Activated CD4-positive, CD25-positive, alpha-beta regulatory T cell treated with anti-CD3 and anti-CD28 coated beads, Interleukin-2, amount 50 U/mL, for 24 hours (primary cell): Measurements from ENCODE around the gene HOXA2.

Source experiments
- ATAC-seq, 2 donors: fragments of 150-1000 bp; cut with Tn5 transposase; one replicate each; pipeline ENCODE4 v1.10.0; 2021; ENCODE audit warnings: mild to moderate bottlenecking in 1 of 2, moderate library complexity in 1 of 2

HOXA2 gene

DNA sequence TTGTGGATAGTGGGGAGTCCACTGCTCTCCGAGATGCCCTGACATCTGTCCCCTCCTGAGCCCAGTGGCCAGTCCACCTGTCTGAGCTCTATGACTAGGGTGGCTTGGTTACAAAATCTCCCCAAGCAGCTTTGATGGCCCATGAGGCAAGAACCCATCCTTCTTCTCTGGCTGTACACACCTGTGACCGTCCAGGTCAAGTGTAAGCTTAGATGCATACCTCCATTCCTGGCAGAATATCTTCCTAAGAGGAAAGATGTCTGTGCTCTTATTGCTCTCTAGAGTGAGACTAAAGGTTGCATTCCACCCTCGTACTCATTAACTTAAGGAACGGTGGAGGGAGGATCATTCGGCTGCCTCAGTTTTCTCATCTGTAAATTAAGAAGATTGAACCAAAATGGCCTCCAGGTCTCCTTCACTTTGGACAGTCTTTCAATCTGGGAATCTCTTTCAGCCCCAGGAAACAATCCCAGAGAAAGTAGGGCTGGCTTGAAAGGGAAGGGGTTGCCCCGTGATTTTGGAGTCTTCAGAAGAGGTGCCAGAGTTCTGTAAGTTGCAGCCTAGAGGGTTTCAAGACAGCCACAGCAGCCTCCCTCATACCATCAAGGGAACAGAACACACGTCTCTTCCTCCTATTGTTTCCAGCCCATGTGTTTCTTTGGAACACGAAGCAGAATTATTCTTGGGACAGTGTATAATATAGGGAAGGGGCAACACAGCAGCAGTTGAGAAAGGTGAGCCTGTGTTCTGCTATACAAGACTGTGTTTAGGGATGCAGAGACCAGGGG is 22.6 kb upstream of the HOXA2 start:
- ATAC-seq, result no peak

DNA sequence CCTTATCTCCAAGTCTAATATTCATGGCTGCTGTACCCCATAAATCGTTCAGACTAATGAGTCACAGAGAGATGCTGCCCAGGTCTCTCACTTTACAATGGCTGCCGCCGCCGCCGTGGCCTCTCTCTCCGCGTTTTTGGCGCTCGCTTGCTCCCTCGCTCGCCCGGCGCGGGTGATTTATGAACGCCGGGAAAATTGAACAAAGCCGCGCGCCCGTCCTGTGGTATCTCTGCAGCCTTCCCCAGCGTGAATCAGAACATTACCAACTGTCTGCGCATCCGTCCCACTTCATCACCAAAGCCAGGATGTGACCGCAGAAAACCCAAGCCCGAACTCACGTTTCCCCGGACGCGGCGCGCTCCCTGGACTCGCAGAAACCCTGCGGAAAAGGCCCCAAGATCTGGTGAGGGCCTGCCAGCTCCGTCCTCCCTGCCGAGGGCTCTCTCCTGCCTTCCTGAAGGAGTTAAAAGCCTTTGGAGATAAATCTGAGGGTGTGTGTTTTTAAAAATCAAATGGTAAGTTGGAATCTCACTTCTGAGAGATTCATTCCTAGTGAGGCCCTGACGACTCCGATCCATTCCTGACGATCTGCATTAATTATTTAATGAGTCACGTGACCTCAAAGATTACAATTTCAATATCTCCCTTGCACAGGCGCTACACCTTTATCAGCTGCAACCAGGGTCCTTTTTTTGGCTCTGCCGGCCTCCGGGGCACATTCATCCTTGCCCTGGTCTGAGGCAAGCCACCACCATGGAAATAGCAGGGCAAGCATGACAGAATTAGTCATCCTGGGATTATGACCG is 21.8 kb upstream of the HOXA2 start:
- ATAC-seq, result no peak

DNA sequence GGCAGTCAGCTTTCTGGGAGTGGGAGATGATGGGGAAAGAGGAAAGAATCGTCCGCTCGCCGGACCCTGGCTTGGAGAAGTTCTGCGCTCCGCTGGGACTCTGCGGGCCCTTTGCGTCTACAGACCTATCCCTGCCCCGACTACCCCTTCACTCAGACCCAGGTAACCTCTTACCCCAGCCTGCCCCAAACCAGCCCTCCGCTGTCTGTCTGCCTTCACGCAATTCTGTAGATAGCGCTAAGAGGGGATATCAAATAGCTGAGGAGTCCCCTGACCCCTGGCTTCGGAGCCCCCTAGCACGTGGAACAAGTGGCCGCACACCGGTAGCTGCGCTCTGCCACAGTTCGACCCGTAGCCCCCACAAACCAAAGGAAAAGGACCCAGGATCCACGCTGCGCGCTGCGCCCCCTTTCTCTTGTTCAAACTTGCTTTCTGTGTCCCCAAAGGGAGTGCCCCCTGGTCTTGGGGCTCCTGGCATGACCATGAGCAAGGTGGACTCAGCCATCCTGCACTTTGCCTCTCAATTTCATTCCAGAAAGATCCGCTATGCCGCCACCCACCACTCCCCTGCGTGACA is 21.1 kb upstream of the HOXA2 start:
- ATAC-seq, result no peak

DNA sequence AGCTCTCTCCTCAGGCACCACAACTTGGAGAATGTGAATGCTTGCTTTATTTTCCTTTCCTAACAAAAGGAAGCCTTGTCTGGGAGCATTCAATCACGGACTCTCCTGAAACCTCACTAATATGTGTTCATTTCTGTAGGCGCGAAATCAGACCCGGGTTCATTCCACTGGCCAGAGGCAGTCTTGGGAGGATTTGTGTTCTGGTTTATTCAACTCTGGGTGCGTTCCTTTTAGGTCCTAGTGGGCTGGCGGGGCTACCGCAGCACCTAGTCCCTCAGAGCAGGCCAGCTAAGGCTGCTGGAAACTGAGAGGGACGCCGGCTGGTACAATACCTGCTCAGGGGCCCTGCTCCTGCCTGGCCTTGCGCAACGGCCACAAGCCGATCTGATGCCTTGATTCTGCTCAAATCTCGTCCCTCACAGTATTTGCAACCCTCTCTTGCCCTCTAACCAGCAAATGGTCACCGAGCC is 20.6 kb upstream of the HOXA2 start:
- ATAC-seq, result no peak

DNA sequence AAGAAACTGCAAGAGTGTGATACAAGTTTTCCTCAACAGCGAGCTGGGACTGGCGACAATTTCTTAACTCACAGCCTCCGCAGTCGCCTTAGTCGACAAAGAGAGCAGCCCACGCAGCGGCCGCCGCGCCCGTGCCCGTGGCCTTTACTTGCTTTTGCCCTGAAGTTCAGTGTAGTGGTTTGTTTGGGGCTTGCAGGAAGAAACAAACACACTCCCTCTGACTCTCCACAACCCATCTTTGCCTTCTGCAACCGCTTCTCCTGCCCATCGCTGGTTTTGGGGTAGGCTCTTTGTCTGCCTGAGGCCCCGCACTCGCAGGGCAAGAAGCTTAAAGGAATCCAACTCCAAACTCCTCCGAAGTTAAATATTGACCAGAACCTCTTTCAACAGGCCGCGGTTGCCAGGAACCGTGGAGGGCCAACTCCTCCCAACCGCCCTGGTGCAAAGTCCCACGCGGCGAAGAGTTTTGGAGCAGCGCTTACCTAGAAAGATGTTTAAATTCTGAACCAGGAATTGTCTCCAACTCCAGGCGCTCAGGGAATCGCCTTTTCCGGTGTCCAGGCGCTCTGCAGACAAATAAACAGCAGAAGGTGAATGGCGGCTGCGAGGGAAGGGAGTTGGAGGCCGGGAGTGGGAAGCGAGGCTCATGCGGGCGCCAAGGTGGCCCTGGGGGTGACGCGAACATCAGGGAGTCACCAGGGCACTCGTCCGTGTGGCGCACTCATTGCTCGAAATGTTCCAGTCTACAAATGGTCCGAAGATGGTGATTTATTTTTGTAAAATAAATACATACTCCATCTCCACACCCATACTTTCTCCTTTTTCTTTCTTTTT is 19.8 kb upstream of the HOXA2 start:
- ATAC-seq, result no peak

DNA sequence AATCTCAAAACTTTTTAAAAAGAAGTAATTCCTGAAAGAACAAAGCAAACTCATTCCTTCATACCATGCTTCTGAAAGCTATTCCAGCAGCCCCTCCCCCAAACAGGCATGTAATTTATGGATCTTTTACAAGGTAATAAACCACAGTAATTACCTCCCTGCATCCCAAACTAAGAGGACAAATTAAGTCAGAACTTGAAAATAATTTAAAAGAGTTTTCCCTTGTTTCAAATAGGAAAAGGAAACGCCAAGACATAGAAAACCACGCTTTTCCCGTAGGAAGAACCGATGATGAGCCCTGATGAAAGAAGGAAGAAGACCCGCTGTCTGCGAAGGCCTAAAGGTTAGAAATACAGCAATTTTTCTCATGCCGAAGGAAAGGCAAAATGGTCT is 19.2 kb upstream of the HOXA2 start:
- ATAC-seq, result no peak

DNA sequence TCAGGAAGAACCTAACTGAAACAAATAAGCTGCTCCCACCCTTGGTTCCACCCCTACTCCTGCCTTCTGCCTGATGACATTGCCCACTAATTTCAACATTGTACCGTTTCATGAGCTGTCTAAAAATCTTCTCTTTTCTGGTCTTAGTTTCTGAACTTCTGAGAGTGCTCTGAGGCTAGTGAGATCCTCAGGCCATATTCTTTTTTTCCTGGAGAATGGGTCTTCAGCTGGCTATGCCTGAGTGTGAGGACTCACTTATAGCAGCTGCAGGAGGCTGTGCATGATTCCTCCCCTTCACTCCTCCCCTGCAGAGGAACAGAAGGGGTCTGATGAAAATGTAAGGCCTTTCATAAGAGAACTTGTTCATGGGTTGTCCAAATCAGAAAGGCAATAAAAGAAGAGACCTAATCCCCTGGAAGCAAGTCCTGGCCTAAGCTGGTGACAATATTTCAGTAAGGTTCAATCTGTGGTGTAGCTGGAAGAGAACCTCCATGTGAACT is 17.0 kb upstream of the HOXA2 start:
- no peak for ATAC-seq

DNA sequence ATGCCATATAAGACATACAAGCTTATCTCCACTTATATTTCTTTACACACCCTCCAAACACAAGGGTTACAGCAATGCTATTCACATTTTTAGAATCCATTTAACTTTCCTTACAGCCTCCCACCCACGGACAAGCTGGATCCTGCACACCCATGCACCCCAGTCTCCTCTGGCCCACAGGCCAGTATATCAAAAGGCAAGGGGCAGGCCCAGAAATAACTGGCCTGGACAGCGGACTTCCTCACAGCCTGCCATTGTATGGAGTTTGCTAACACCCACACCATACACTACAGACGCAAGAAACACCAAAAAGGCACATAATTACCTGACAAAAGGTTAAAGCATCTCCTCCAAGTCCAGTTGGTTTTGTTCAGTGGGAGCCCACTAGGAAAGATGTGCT is 16.1 kb upstream of the HOXA2 start:
- ATAC-seq, result no peak

DNA sequence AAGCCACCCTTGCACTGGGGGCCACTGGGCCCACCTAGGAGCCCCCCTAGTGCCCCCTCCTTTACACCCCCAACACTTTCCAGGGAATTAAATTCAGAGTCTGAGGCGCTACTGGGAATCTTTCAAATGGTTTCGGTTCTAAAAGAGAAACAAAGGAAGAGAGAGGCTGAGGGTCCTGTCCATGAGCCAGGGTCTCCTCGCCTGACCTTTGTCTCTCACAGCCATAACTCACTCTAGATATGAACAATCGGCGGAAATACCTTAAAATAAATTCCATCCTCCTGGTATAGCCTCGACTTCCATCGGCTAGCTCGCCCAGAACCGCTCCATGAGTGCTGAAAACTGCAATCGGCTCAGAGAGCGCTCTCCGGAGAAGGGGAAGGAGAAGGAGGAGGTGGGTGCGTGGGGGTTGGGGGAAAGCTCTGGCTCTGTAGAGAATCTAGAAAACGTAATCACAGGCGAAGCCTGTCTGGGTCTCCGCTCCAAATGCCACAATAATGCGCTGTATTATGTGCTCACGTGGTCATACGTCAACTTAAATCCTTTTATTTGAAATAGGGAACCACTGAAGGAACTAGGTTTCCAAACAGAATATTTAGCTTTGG is 15.5 kb upstream of the HOXA2 start:
- no peak for ATAC-seq

DNA sequence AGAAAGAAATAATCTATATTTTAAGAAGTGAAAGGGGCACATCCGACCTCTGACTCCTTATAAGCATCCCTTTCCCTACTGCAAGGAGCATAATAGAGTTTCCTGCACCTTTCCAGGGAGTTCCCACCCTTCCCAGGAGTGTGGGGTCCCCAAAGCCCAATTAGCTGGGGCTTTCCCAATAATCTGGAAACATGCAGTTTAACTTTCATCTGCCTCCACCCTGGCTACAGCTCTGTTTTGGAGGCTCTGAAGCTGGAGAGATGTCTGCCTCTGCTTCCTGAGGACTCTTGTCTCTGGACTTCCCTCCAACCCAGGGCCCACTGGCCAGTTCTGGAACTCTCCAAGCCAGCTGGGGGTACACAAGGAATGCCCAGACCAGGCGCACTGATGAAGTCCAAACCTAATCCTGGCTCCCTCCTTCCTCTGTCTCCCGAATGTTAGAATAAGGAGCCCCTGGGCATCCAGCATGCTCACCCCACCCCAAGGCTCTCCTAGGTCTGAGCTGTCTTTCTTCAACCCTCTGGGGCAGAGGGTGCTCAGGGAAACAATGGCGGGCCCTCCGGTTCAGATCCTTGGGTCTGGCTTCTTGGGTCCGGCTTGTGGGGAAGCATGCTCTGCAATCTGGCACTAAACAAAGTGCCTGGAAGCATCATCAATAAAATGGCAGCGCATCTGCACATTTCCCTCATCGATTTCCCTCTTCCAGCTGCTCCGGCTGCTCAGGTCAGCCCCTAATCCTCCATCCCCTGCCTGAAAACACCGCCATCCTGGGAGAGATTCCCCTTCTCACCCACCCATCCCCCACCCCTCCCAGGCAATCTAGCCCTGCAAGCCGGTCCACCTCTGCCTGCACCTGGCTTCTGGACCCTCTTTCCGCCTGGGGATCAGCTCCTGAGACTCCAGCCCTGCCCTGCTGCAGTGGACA is 14.7 kb upstream of the HOXA2 start:
- no peak for ATAC-seq

DNA sequence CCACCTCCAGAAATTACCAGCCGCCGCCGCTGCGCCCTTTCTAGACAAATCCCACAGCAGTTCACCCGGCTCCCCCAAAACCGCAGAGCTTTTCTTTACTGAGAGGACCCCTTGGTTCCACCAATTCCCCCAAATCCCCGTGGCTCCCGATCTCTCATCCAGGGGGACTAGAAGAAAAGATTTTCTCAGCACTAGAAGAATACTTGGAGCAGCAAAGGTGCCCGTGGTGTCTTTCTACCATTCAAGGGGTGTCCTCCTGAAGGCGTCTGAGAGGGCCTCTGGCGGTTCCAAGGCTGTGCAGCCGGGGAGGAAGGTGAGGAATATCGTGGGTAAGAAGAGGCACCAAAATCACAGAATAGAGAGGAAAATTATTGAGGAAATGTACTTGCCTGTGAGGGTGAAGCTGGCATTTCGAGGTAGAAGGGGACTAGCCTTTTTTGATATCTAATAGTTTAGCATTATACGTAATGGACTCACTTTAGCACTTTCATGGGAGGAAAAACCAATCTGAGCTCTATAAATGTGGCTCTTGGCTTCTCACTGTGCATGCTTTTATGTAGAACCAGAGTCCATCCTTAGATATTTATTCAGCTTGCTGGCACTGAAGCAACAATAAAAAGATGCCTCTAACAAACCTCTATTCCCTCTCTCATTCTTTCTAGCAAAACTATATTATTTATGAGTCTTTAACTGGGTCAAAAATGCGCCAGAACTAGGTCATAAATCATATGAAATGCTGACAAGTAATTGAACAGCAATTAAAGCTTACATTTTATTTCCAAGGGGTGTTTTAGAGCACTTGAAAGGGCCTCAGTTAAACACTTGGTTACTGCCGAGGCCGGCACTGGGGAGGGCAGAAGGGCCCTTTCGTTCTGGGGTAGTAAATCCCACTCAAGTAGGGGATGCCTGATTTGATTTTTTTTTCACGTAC is 13.8 kb upstream of the HOXA2 start:
- ATAC-seq, result no peak

DNA sequence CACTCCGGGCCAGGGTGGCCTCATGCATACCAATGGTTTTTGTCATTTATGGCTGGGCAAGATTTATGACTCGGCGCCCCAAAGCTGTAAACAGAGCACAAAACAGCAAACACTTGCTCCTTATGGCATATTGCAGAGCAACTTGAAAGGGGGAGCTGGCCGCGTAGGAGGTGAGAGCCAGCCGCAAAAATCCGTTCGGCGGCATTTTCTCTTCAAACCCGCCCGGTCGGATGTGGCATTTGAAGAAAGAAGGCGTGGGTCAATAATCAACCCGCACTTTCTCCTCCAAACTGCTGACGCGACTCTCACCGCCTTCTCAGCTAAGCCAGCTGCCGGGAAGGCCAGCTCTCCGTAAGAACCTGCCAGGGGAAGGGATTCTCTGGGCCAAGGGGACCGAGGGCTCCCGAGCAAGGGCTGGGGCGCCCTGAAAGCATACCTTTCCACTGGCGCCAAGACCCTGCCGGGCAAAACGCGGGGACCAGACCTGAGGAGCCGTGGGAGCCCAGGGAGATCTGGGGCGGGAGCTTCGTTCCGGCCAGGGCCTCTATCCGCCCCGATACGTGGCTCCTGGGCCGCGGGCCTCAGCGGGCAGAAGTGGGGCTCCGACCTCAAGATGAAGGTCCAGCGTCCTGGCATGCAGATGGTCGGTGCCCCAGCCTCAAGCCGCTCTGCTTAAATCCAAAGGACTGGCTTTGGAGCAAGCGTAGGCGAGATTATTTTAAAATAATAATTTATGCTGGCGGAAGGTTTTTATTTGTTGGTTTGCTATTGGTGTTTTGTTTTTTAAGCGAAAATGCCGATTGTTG is 12.9 kb upstream of the HOXA2 start:
- no peak for ATAC-seq

DNA sequence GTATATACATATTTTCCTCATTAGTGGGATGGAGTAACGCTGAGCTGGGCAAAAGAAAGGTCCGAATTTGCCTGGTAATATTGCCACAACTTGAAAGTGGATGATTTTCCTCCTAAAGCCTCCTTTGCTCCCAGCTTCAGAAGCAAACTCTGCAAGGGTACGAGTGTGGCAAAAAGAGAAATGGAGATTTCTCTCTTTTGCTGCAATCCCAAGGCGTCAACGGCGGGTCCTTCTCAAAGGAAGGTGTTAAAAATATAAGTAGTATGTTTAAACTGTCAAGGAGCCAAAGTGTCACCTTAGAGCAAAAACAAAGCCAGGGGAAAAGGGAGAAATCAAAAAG is 12.4 kb upstream of the HOXA2 start:
- ATAC-seq, result no peak

DNA sequence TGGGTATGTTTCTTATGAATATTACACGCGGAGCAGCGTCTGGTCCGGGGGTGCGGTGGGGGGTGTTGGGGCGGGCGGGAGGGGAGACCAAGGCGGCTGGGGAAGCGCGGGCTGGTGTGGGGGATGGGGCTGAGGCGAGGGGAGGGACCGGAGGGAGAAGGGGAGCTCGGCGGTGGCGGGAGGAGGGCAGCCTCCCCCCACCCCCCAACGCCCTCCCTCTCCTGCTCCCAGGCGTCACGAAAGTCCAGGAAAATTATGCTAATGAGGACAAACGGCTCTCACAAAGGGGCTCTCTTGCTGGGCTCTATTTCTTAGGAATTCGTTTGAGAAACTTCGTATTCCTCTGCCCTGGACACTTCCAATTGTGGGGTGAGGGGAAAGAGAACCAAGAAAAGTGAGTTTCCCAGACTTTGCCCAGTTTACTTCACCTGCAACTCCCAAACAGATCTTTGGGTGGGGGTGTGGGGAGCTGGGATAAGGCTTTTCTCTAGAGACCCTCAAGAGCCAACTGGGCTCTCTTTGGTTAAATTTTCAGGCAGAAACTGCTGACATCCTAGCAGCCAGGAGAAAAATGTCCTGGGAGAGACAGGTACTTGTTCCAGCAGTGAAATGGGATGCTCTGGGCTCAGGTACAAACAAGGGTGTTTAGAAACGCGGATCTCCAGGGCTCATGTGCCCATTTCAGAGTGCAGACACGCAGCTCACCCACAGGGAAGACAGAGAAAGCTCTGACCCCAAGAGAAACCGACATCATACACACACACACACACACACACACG is 11.7 kb upstream of the HOXA2 start:
- no peak for ATAC-seq

DNA sequence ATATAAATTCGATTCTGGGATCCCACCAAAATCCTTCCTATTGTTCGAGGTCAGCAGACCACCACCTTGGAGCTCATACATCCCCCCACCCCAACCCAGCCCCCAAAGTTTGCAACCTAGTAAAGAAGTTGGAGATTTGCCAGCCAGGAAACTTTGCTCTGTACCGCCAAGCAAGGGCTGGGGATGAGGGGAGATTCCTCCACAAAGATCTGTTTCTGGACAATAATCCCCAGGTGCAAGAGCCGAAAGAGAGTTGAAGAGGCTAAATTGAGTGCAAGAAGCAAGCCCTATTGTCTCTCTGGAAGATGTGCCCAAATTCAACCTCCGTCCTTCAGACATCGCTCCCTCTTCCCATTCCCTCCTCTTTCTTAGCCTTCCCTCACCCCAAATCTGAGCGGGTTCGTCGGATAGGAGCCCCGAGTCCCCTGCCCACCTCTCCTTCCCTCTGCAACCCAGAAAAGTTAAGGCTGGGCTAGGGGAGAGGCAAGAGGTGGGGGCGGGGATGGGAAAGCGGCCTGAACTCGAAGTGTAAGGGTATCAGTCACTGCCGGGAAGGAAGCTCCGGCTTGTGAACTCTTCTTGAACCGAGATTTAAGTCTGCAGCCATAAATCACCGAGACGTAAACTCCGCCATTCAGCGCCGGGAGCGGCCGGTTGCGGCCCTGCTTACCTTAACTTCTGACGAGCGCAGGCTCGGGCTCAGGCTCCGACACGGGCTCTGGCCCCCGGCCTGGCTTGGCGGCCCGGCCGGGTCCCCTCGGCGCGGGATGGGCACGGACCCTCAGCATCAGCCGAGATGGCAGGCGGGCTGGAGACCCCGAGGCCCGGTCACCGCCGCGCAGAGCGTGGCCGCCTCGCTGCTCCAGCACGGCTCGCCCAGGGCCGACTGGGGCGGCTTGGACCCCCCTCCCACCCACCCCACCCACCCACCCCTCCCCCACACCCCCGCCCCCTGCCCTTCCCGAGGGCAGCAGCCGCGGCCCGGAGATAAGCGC is 10.8 kb upstream of the HOXA2 start:
- ATAC-seq, result no peak

DNA sequence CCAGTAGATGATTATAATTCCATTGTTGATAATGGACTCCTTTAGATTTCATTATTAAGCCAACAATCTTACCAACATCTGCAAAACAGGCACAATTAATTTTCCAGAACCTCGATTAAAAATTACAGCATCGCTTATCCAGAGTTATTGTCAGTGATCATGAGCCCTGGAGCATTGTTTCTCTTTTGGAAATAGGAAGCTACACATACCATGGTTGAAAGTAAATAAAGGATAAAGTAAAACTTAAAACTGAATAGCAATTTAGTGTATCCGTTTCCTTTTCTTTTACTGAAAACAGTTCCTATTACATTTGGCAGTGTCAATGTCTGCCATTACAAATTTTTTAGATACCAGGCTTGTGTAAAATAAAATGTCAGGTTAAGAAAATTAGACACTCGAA is 9.9 kb upstream of the HOXA2 start:
- no peak for ATAC-seq

DNA sequence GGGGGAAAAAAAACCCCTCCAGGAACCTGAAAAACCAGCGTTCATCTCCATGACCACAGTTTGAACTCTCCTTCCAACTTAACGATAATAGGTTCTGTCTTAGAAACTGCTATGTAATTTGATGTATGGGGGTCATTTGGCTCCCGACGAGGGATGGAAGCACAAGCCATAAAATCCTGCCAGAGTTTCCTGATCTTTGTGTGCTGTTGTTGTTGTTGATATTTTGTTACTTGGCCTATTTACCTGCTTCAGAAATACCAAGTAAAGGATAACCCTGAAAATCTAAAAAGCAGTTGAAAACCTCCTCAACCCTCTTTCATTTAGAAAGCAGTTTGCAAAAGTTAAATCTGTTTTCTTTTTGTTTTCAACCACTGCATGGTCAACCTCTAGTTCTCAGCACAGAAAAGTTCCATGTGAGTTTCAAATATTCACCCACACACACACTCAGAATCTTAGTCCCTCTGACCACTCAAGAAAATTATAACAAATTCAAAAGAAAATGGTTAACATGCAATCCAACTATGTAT is 9.3 kb upstream of the HOXA2 start:
- ATAC-seq, result no peak
